Muscle of back (tissue), 11 donors: ENCODE measurements around the gene SOX1. TPM values are rescaled to one million over a fixed set of nuclear protein-coding genes. Genes with fewer than 3 reads are reported as not detected.

Experiments used
- DNase-seq, 3 donors: peaks; one replicate each; pipeline versions ENCODE4 v3.0.0 to v3.0.0-alpha.2; 2013
- polyA plus RNA-seq, 10 donors: library from polyadenylated mRNA; unstranded; fragments of 120-200 nt; gene quantifications; one replicate each; pipeline ENCODE4 v1.2.1, GENCODE V29; 2013; ENCODE audit not compliant: insufficient read length in 10 of 10

Gene SOX1
- polyA plus RNA-seq, 10 donors = 0.04 to 0.27 (median 0.08) TPM; not detected in 6

- no peak for DNase-seq
These were observed 8.5 kb upstream of the SOX1 start for GRCh38 chr13:112058519-112058873.

GRCh38 chr13:112058941-112059340 lies 8.0 kb upstream of the SOX1 start:
- no peak for DNase-seq

GRCh38 chr13:112059457-112060281 lies 7.3 kb upstream of the SOX1 start:
- no peak for DNase-seq

GRCh38 chr13:112060282-112060830 lies 6.6 kb upstream of the SOX1 start:
- DNase-seq = no peak

GRCh38 chr13:112060899-112061366 lies 6.0 kb upstream of the SOX1 start:
- no peak for DNase-seq

- DNase-seq = no peak
These were observed 5.4 kb upstream of the SOX1 start for GRCh38 chr13:112061367-112062061.

GRCh38 chr13:112062072-112062567 lies 4.8 kb upstream of the SOX1 start:
- no peak for DNase-seq

- no peak for DNase-seq
These were observed 4.1 kb upstream of the SOX1 start for GRCh38 chr13:112062571-112063570.

- DNase-seq = no peak
These were observed 3.1 kb upstream of the SOX1 start for GRCh38 chr13:112063807-112064206.

- no peak for DNase-seq
These were observed 2.7 kb upstream of the SOX1 start for GRCh38 chr13:112064222-112064621.

GRCh38 chr13:112065521-112065866 lies 1.5 kb upstream of the SOX1 start:
- DNase-seq = no peak

GRCh38 chr13:112065867-112066623 lies 904 bp upstream of the SOX1 start:
- no peak for DNase-seq

GRCh38 chr13:112066624-112067004 lies 335 bp upstream of the SOX1 start:
- no peak for DNase-seq

- no peak for DNase-seq
These were observed 1.1 kb downstream of the SOX1 start for GRCh38 chr13:112067871-112068539.

GRCh38 chr13:112068540-112069060 lies 1.7 kb downstream of the SOX1 start:
- DNase-seq = no peak

GRCh38 chr13:112069061-112069844 lies 2.3 kb downstream of the SOX1 start:
- DNase-seq = no peak

- DNase-seq = no peak
These were observed 2.9 kb downstream of the SOX1 start for GRCh38 chr13:112069845-112070251.

- no peak for DNase-seq
These were observed 4.3 kb downstream of the SOX1 start for GRCh38 chr13:112071102-112071722.
